ENCODE measurements around the gene TMEM140.

TMEM140 gene

GRCh38 chr7:135174941-135175340, 27.1 kb downstream of the TMEM140 start:
- DNase-seq (ENCODE audit: low read depth in 2 of 2): no peak

DNA sequence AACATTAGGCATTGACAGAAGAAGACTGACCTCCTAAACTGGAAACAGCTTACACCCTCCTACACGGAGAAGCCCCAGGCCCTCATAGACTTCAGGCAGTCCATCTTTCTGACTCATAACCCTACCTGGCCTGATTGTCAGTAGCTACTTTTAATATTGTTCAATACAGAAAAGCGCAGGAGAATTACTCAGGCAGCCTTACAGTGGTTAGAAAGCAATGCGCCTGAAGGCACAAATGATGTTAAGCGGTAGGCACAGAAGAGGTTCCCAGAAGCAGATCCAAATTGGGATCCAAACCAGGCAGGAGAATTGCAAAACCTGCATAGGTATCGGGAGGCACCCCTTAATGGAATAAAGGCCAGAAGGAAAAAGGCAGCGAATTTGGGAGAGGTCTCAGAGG, 28.1 kb downstream of the TMEM140 start:
- DNase-seq (ENCODE audit: low read depth in 2 of 2): no peak

DNA sequence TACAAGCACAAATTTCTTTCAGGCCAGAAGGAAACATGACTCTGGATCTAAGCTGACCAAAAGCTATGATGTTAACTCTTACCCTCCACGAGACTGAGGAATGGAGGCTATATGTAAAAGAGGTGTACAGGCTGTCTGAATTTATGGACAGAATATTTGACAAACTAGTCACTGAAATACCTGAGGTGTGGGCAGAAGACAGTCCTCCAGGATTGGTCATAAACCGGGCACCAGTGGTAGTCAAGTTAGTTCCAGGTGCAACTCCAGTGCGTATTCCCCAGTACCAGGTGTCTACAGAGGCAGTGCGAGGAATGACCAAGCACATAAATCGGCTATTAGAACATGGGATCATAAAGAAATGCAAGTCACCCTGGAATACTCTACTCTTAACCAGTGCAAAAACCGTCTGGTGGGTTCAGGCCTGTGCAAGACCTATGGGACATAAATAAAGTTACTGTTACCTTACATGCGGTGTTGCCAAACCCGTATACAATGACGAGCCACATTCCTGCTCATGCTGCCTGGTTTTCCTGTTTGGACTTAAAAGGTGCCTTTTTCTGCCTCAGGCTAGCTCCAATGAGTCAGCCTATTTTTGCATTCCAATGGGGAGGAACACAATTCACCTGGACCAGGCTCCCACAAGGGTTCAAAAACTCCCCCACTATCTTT, 29.3 kb downstream of the TMEM140 start:
- DNase-seq (ENCODE audit: low read depth in 2 of 2): no peak

- no peak for DNase-seq (ENCODE audit: low read depth in 2 of 2)
Observed at GRCh38 chr7:135178364-135178763, 30.5 kb downstream of the TMEM140 start.

- no peak for DNase-seq (ENCODE audit: low read depth in 2 of 2)
Observed at GRCh38 chr7:135179321-135179925, 31.6 kb downstream of the TMEM140 start.

GRCh38 chr7:135180122-135180521, 32.2 kb downstream of the TMEM140 start:
- DNase-seq (ENCODE audit: low read depth in 2 of 2): no peak

DNA sequence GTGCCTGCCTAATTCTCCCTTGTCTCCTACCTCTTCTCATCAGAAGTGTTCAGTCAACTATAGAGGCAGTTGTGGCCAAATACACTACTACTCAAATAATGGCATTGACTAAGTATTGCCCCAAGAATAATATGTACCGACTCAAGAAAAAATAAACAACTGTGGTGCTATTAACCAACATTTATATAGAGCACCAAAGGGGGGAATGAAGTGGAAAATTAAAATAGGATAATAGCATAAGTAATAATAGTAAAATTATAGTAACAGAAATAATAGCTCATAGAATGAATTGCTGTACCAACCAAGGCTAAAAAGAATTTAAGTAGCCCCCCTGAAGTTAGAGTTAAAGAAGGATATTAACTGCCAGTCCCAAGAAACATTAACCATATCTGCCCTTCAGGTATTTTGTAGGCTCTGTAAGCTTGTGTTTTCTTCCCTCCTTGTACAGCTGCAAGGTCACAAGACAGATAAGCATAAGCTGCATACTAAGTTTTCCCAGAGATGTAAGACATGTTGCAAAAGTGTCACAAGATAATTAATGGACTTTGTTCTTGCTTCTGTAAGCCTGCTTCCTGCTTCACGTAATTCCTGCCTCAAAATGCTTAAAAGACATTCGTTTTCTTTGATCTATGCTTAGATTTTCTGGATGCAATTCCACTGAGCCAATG, 33.5 kb downstream of the TMEM140 start:
- no peak for DNase-seq (ENCODE audit: low read depth in 2 of 2)

DNA sequence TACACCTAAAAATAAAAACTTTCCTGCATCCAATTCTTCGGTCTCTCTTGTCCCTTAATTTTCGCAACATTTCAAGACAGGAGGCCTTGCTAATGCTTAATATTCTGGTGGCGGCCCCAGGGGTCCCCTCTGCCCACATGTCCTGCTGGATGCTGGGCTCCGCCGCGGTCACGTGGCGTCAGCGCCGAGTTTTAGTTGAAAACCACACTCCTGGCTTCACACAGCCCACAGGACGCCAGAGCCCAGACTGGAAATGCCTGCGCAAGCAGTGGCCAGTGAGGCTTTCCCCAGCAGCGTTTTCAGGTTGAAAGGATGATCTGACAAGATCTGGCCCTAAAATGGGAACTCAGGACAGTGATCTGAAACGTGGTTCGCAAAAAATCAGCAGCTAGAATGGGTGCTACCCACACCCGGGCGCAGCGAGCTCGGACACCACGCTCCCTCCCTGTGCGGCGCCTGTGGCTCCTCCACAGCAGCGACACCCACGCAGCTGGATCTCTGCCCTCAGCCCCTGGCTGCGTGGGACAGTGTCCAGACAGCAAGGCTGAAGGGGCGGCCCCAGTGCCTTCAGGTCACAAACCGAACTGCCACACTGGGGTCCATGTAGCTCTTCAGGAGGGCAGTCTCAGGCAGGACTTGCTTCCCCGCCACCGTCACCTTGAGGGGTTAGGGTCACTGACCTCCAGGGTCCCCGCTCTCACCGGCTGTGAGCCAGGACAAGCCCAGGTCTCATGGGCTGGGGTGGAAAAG, 34.2 kb downstream of the TMEM140 start:
- no peak for DNase-seq (ENCODE audit: low read depth in 2 of 2)

GRCh38 chr7:135183478-135183877, 35.6 kb downstream of the TMEM140 start:
- DNase-seq (ENCODE audit: low read depth in 2 of 2): no peak

GRCh38 chr7:135184254-135184841, 36.5 kb downstream of the TMEM140 start:
- no peak for DNase-seq (ENCODE audit: low read depth in 2 of 2)

- no peak for DNase-seq (ENCODE audit: low read depth in 2 of 2)
Observed at GRCh38 chr7:135185471-135186260, 37.8 kb downstream of the TMEM140 start.

GRCh38 chr7:135186261-135186540, 38.3 kb downstream of the TMEM140 start:
- DNase-seq (ENCODE audit: low read depth in 2 of 2): no peak

- DNase-seq (ENCODE audit: low read depth in 2 of 2): peak in 1 of 2 donors; percentile 29
Observed at GRCh38 chr7:135186841-135187253, 39.0 kb downstream of the TMEM140 start.

- DNase-seq (ENCODE audit: low read depth in 2 of 2): no peak
Observed at GRCh38 chr7:135188298-135188984, 40.6 kb downstream of the TMEM140 start.

DNA sequence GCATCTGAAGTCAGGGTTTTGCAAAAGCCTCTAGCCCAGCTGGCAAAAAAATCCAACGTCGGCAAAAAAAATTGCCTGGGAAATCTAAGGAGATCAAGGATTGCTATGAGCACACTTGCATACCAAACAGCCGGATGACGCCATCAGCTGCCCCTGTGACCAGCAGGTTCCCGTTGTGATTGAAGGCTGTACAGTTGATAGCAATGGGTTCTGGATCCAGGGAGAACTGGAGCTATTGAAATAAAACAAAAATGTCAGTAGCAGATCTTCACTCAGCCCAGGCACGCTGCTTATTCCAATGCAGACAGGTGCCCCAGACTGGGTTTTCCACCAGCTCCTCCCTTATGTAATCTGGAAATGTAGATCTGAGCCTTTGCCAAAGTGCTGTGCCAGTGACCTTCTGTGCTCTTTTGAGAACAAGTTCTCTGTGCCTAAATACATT, 41.4 kb downstream of the TMEM140 start:
- no peak for DNase-seq (ENCODE audit: low read depth in 2 of 2)

- DNase-seq (ENCODE audit: low read depth in 2 of 2): no peak
Observed at GRCh38 chr7:135189961-135190360, 42.1 kb downstream of the TMEM140 start.

DNA sequence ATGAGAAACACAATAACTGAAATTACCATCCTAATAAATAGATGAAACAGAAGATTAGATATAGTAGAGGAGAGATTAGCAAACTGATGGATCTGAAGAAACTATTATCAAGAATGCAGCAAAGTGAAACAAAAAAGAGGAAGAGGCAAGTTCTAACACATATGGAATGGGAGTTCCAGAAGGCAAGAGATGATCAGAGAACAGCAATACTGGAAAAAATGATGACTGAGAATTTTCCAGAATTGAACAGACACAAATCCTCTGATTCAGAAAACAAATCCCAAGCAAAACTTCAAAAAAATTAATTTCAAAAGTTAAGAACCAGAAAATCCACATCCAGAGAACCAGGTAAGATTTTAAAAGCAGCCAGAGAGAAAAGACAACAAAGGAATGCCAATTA, 42.8 kb downstream of the TMEM140 start:
- no peak for DNase-seq (ENCODE audit: low read depth in 2 of 2)

DNA sequence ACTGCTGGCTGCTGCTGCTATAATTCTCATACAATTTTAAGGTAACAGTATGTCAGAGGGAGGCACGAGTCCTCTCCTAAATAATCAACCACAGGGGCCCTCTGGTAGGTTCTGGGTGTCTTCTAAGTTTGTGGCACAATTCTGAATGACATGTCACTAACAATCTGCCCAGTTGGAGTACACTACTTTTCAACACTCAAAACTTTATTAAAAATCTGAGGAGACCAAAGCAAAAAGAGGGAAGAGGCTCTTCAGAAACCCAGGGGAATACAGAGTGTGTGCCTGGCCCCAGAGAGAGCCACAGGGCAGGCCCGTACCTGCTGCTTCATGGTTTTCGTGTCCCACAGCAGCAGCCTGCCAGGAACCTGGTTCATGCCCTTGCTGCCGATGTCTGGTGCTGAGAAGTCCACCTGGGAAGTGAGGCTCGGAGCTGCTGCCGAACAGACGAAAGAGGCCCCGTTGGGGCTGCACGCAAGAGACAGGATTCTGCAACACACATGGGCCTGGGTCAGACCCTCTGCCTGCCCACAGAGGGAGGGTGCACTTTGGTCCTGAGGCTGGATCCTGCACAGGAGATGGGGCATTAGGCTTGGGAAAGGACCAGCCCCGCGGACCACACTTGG, 45.2 kb downstream of the TMEM140 start:
- DNase-seq (ENCODE audit: low read depth in 2 of 2): no peak

- DNase-seq (ENCODE audit: low read depth in 2 of 2): no peak
Observed at GRCh38 chr7:135193615-135194081, 45.8 kb downstream of the TMEM140 start.

GRCh38 chr7:135194494-135195095, 46.7 kb downstream of the TMEM140 start:
- DNase-seq (ENCODE audit: low read depth in 2 of 2): no peak

Data from stimulated activated CD8-positive, alpha-beta memory T cell treated with anti-CD3 and anti-CD28 coated beads, Interleukin-15, amount 100 ng/mL, for 48 hours (primary cell).